ENCODE results near the gene PSMA6. TPM values are rescaled to one million over a fixed set of nuclear protein-coding genes. Genes with fewer than 3 reads are reported as not detected.

PSMA6 gene
- total and polyA plus RNA-seq, 2 of the 13 experiments (the other 11 are each of a cell fraction or from before 2014, with no cell fraction given) = 525 to 1,109 TPM

- TF ChIP-seq HOXD1 (CRISPR knock-in tag; IDR thresholded peaks at IDR 0.05) = peak; percentile 95
- TF ChIP-seq ZFP62 (CRISPR knock-in tag; IDR thresholded peaks at IDR 0.05) = no peak
- peak; percentile 80 for TF ChIP-seq TBX3 (IDR thresholded peaks at IDR 0.05; ENCODE audit: borderline replicate concordance)
- peak; percentile 92 for TF ChIP-seq ZFP1 (CRISPR knock-in tag; IDR thresholded peaks at IDR 0.05)
- peak; percentile 97 for TF ChIP-seq ZNF225 (CRISPR knock-in tag; IDR thresholded peaks at IDR 0.05)
- TF ChIP-seq EEA1 (CRISPR knock-in tag; IDR thresholded peaks at IDR 0.05; ENCODE audit: borderline replicate concordance) = no peak
- peak; percentile 95 for TF ChIP-seq SKI (IDR thresholded peaks at IDR 0.05; ENCODE audit: partially characterized antibody)
- no peak for TF ChIP-seq ZBTB2 (CRISPR knock-in tag; IDR thresholded peaks at IDR 0.05; ENCODE audit: low read depth)
- TF ChIP-seq ZNF576 (CRISPR knock-in tag; IDR thresholded peaks at IDR 0.05) = 0 out of 2 replicates have a peak, but pooled peaks have one; percentile 56
- peak; percentile 59 for TF ChIP-seq MYNN (CRISPR knock-in tag; IDR thresholded peaks at IDR 0.05; ENCODE audit: low read depth)
- no peak for TF ChIP-seq BATF2 (CRISPR knock-in tag; IDR thresholded peaks at IDR 0.05)
- no peak for TF ChIP-seq ZNF780A (CRISPR knock-in tag; IDR thresholded peaks at IDR 0.05)
- 0 out of 2 replicates have a peak, but pooled peaks have one; percentile 25 for TF ChIP-seq ZNF33B (CRISPR knock-in tag; IDR thresholded peaks at IDR 0.05)
- peak; percentile 76; the same call in 1 of the 2 replicates for TF ChIP-seq CC2D1A (CRISPR knock-in tag; IDR thresholded peaks at IDR 0.05)
- peak; percentile 97; the same call in 1 of the 2 replicates for TF ChIP-seq NFKB2 (CRISPR knock-in tag; IDR thresholded peaks at IDR 0.05; ENCODE audit: borderline replicate concordance)
- peak; percentile 99 for TF ChIP-seq NCOA1 (CRISPR knock-in tag; IDR thresholded peaks at IDR 0.05)
- peak; percentile 82 for TF ChIP-seq MXD3 (CRISPR knock-in tag; IDR thresholded peaks at IDR 0.05)
- TF ChIP-seq MED1 (CRISPR knock-in tag; IDR thresholded peaks at IDR 0.05) = peak; percentile 96
- peak; percentile 55; the same call in 1 of the 2 replicates for TF ChIP-seq ZBTB14 (CRISPR knock-in tag; IDR thresholded peaks at IDR 0.05)
- peak; percentile 56; the same call in 1 of the 2 replicates for TF ChIP-seq POLR2AphosphoS5 (IDR thresholded peaks at IDR 0.05; ENCODE audit: low read depth, low read length)
- no peak; the same call in 1 of the 2 replicates for TF ChIP-seq LCORL (IDR thresholded peaks at IDR 0.05)
- TF ChIP-seq LCORL (CRISPR knock-in tag; IDR thresholded peaks at IDR 0.05) = peak; percentile 100
- TF ChIP-seq ATAD3A (CRISPR knock-in tag; IDR thresholded peaks at IDR 0.05) = no peak; the same call in 1 of the 2 replicates
- TF ChIP-seq SMAD1 (CRISPR knock-in tag; IDR thresholded peaks at IDR 0.05; ENCODE audit: borderline replicate concordance, low read depth) = peak; percentile 97; the same call in 1 of the 2 replicates
- peak; percentile 24; the same call in 1 of the 2 replicates for TF ChIP-seq HOMEZ (CRISPR knock-in tag; IDR thresholded peaks at IDR 0.05; ENCODE audit: low read depth)
- no peak for TF ChIP-seq BHLHE40 (IDR thresholded peaks at IDR 0.05; ENCODE audit: low read length)
- peak; percentile 97 for TF ChIP-seq FOXA3 (CRISPR knock-in tag; IDR thresholded peaks at IDR 0.05)
These were observed 55.3 kb downstream of the PSMA6 start (continued) for GRCh38 chr14:35347323-35348043.
